Stomach (tissue), 9 donors: ENCODE measurements around the gene SMYD3. TPM values are rescaled to one million over a fixed set of nuclear protein-coding genes. Genes with fewer than 3 reads are reported as not detected.

Experiments used
- DNase-seq, 2 donors: peaks; one replicate each; pipeline versions ENCODE4 v3.0.0 to v3.0.0-alpha.2; 2013 to 2019
- H3K27ac ChIP-seq, 5 donors: fragments of 200-600 bp in 4 of 5; sonication (generic) in 4 of 5; one replicate each; pipeline ENCODE4 v1.5.1; 2013 to 2019; ENCODE audit warnings: mild to moderate bottlenecking in 1 of 5, moderate library complexity in 1 of 5
- H3K27me3 ChIP-seq, 3 donors: fragments of 200-600 bp; sonication (generic); one replicate each; pipeline ENCODE4 v1.5.1; 2017 to 2019; ENCODE audit warnings: mixed run types in 1 of 3
- H3K36me3 ChIP-seq, 4 donors: fragments of 200-600 bp; sonication (generic); 1 replicate in 3 of 4; 2 replicates in 1 of 4; pipeline ENCODE4 v1.5.1; 2016 to 2019
- H3K4me1 ChIP-seq, 4 donors: fragments of 200-600 bp; sonication (generic); one replicate each; pipeline ENCODE4 v1.5.1; 2016 to 2019
- H3K4me3 ChIP-seq, 4 donors: fragments of 200-600 bp; sonication (generic) in 3 of 4; one replicate each; pipeline ENCODE4 v1.5.1; 2016 to 2019; ENCODE audit warnings: mild to moderate bottlenecking in 1 of 4
- H3K9me3 ChIP-seq, 4 donors: fragments of 200-600 bp; sonication (generic); one replicate each; pipeline ENCODE4 v1.5.1; 2016 to 2019
- CTCF ChIP-seq, 7 experiments: fragments of 450-650 bp in 4 of 7; fragments of 200-600 bp in 3 of 7; sonication (generic) in 3 of 7; IDR thresholded peaks; one replicate each; pipeline ENCODE4 v1.5.1; 2016 to 2019; ENCODE audit warnings: antibody characterized with exemption in 7 of 7, control low read depth in 2 of 7, mild to moderate bottlenecking in 1 of 7
- EP300 ChIP-seq: sonication (generic); formaldehyde crosslinking; IDR thresholded peaks from one replicate; pipeline ENCODE4 v1.6.1; 2017; ENCODE audit warnings: antibody characterized with exemption
- POLR2A ChIP-seq, 4 donors: fragments of 450-650 bp; IDR thresholded peaks; one replicate each; pipeline ENCODE4 v1.6.1; 2016; ENCODE audit warnings: antibody characterized with exemption in 4 of 4, control low read depth in 2 of 4, mild to moderate bottlenecking in 1 of 4, moderate library complexity in 1 of 4
- POLR2AphosphoS5 ChIP-seq, 3 donors: sonication (generic); formaldehyde crosslinking; IDR thresholded peaks; one replicate each; pipeline ENCODE4 v1.6.1; 2016; ENCODE audit warnings: antibody characterized with exemption in 3 of 3
- WGBS, 5 donors: extraction: QIAGEN DNeasy Blood & Tissue Kit in 3 of 5; methylation state at CpG; one replicate each; pipeline versions ENCODE4 v1.1.5 to v1.1.7; 2013 to 2018; 5-methylcytosine and 5-hydroxymethylcytosine counted together
- intact Hi-C: fragments of 100-400 bp; cut with DNase I; formaldehyde crosslinking; loops from one replicate; pipeline ENCODE4 v1.15.1; 2023; ENCODE audit warnings: low total_unique reads
- polyA plus RNA-seq, 3 donors: library from polyadenylated mRNA; stranded (reverse); fragments of 200-250 nt; gene quantifications; one replicate each; pipeline ENCODE4 v1.2.3, GENCODE V29; 2013
- total RNA-seq, 5 donors: library from RNA; depleted of rRNA; stranded (reverse); fragments of >200 nt; gene quantifications; one replicate each; pipeline versions ENCODE4 v1.1.0 to v1.2.3, GENCODE V29; 2014 to 2016
- donor health status: healthy with polysubstance abuse.
- donor health status: Bipolar disorder and iron deficiency.
- donor health status: healthy.

SMYD3 gene
- total and polyA plus RNA-seq, 8 donors: 6.4 to 196 (median 27.8) TPM

- no peak overlapping the region for H3K27ac ChIP-seq
- WGBS, 5 donors: 45 to 61% (median 54%) methylated on average over 1 of the region's 1 CpG
- intact Hi-C loops: no loop called here
- no peaks in the 10 kb centered on the region for H3K9me3 ChIP-seq
- no peak for TF ChIP-seq EP300
- no peak for TF ChIP-seq POLR2AphosphoS5 (IDR thresholded peaks at IDR 0.05)
- TF ChIP-seq POLR2A (IDR thresholded peaks at IDR 0.05): no peak
- no peak for TF ChIP-seq CTCF (IDR thresholded peaks at IDR 0.05)
- no peaks in the 10 kb centered on the region for H3K4me1 ChIP-seq
- no peak overlapping the region for H3K4me3 ChIP-seq
- no peak for DNase-seq
- no peaks in the 10 kb centered on the region for H3K36me3 ChIP-seq
- H3K27me3 ChIP-seq: no peaks in the 10 kb centered on the region
Measured at GRCh38 chr1:246476771-246477170, 30.3 kb downstream of the SMYD3 start.

- TF ChIP-seq CTCF (IDR thresholded peaks at IDR 0.05): no peak
- no peak for TF ChIP-seq POLR2A (IDR thresholded peaks at IDR 0.05)
- TF ChIP-seq POLR2AphosphoS5 (IDR thresholded peaks at IDR 0.05): no peak
- TF ChIP-seq EP300: no peak
- H3K27ac ChIP-seq: no peak overlapping the region
- H3K27me3 ChIP-seq: no peaks in the 10 kb centered on the region
- no peak for DNase-seq
- no peak overlapping the region for H3K4me3 ChIP-seq
- H3K9me3 ChIP-seq: no peaks in the 10 kb centered on the region
- WGBS, 5 donors: 86 to 98% (median 90%) methylated on average over 1 of the region's 1 CpG
- no peaks in the 10 kb centered on the region for H3K4me1 ChIP-seq
- intact Hi-C loops: no loop called here
- no peaks in the 10 kb centered on the region for H3K36me3 ChIP-seq
Measured at GRCh38 chr1:246471688-246472087, 35.4 kb downstream of the SMYD3 start.

- no peaks in the 10 kb centered on the region for H3K27me3 ChIP-seq
- no peaks in the 10 kb centered on the region for H3K4me1 ChIP-seq
- no peak overlapping the region for H3K27ac ChIP-seq
- TF ChIP-seq POLR2AphosphoS5 (IDR thresholded peaks at IDR 0.05): no peak
- no peak for TF ChIP-seq EP300
- TF ChIP-seq POLR2A (IDR thresholded peaks at IDR 0.05): no peak
- TF ChIP-seq CTCF (IDR thresholded peaks at IDR 0.05): no peak
- no peaks in the 10 kb centered on the region for H3K9me3 ChIP-seq
- intact Hi-C loops: no loop called here
- H3K36me3 ChIP-seq: no peaks in the 10 kb centered on the region
- no peak for DNase-seq
- WGBS, 5 donors: 92 to 99% (median 96%) methylated on average over 1 of the region's 1 CpG
- no peak overlapping the region for H3K4me3 ChIP-seq
Measured at GRCh38 chr1:246470585-246470984, 36.5 kb downstream of the SMYD3 start.

- intact Hi-C loops: no loop called here
- no peak overlapping the region for H3K27ac ChIP-seq
- 91 to 97% (median 91%) methylated on average over 2 of the region's 2 CpGs for WGBS, 5 donors
Measured at GRCh38 chr1:246462986-246463385, 44.1 kb downstream of the SMYD3 start.

More at GRCh38 chr1:246462986-246463385, 44.1 kb downstream of the SMYD3 start:
- Histone ChIP-seq H3K36me3 (no peaks in the 10 kb centered on the region), H3K9me3 (no peaks in the 10 kb centered on the region), H3K4me1 (no peaks in the 10 kb centered on the region), H3K4me3 (no peak overlapping the region), H3K27me3 (no peaks in the 10 kb centered on the region)
- TF ChIP-seq POLR2AphosphoS5 (IDR thresholded peaks at IDR 0.05) (no peak), CTCF (IDR thresholded peaks at IDR 0.05) (no peak), EP300 (no peak), POLR2A (IDR thresholded peaks at IDR 0.05) (no peak)
- no peak for DNase-seq
